ENCODE measurements around the gene MAN2B2. TPM values are rescaled to one million over a fixed set of nuclear protein-coding genes. Genes with fewer than 3 reads are reported as not detected.

Gene MAN2B2
- total RNA-seq, 4 donors from 2014 or later, result 21.2 to 33.3 (median 27.2) TPM

DNA sequence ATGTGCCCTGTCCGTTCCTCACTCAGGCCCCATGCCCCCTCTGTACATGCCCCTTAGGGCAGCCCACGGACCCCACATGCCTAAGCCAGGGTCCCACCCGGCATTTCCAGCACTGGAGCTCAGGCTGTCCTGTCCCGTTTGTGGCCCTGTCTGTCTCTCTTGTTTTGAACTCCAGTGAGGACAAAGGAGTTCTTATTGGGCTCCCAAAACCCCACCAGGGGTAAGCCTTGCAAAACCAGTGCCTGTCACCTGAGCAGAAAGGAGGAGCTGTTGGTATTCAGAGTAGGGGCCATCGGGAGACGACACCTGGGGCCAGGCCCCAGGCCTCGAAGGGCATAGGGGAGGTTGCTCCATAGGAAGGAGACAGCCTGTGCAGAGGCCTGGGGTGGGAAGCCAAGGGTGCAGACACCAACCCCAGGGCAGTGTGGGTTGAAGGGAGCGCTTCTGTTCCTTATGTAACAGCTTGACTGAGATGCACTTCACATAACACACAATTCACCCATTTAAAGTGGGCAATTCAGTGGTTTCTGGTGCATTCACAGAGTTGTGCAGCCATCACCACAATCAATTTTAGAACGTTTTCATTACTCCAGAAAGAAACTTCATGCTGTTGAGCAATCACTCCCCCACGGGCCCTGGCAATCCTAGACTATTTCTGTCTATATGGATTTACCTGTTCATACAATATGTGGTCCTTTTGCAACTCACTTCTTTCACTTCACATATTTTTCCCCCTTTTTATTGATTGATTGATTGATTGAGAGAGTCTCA lies 31.7 kb downstream of the MAN2B2 start:
- ATAC-seq (ENCODE audit: low FRiP score) (no peak), DNase-seq (ENCODE audit: low spot score) (no peak)

GRCh38 chr4:6607368-6608055 lies 32.5 kb downstream of the MAN2B2 start:
- ATAC-seq (ENCODE audit: low FRiP score) (no peak), DNase-seq (ENCODE audit: low spot score) (no peak)
- TF ChIP-seq CTCF (IDR thresholded peaks at IDR 0.05), result no peak

More for the DNA sequence above, 31.7 kb downstream of the MAN2B2 start:
- no peak for TF ChIP-seq CTCF (IDR thresholded peaks at IDR 0.05)

DNA sequence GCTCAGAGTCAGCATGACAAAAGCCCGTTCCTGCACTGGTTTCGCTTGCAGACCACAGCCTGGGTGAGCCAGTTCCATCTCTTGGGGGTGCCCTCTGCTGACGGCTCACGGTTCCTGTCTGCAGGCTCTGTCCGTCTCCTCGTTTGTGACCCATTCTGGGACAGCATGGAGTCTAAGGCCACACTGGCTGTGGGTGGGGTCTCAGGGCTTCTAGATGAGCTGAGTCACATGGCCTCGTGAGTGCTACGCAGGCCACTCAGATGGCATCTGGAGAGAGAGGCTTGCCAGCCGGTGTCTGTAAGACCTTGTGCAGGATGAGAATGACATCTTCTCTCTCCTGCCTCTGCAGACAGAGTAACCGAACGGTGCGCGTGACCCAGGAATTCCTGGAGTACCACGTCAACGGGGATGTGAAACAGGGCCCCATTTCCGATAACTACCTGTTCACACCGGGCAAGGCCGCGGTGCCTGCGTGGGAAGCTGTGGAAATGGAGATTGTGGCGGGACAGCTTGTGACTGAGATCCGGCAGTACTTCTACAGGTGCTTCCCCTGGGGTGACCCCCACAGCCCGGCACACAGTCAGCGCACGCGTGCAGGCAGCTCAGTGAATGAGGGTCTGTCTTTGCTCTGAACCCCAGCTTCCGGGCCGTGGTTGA lies 33.9 kb downstream of the MAN2B2 start:
- no peak for TF ChIP-seq CTCF (IDR thresholded peaks at IDR 0.05)
- DNase-seq (ENCODE audit: low spot score), result no peak

DNA sequence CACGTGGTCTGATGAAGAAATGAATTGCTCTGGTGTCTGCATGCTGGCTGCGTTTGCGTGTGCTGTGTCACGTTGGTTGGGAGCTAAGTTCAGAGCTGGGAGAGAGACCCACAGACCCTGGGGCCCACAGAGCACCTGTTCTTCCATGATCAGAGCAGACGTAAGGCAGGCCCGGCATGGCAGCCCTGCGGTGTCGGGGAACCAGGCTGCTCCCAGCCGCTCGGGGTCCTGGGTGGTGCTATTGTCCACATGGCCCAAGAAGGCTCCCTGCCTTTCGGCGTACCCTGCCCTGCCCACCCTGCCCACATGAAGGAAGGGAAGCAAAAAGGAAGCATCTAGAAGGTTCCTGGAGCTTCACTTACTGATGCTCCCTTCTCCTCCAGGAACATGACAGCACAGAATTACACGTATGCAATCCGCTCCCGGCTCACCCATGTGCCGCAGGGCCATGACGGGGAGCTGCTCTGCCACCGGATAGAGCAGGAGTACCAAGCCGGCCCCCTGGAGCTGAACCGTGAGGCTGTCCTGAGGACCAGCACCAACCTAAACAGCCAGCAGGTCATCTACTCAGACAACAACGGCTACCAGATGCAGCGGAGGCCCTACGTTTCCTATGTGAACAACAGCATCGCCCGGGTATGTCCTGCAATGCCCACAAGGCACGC lies 34.6 kb downstream of the MAN2B2 start:
- ATAC-seq (ENCODE audit: low FRiP score), result no peak
- TF ChIP-seq CTCF (IDR thresholded peaks at IDR 0.05), result no peak
- DNase-seq (ENCODE audit: low spot score), result no peak

More for the DNA sequence above, 33.9 kb downstream of the MAN2B2 start:
- ATAC-seq (ENCODE audit: low FRiP score), result no peak

DNA sequence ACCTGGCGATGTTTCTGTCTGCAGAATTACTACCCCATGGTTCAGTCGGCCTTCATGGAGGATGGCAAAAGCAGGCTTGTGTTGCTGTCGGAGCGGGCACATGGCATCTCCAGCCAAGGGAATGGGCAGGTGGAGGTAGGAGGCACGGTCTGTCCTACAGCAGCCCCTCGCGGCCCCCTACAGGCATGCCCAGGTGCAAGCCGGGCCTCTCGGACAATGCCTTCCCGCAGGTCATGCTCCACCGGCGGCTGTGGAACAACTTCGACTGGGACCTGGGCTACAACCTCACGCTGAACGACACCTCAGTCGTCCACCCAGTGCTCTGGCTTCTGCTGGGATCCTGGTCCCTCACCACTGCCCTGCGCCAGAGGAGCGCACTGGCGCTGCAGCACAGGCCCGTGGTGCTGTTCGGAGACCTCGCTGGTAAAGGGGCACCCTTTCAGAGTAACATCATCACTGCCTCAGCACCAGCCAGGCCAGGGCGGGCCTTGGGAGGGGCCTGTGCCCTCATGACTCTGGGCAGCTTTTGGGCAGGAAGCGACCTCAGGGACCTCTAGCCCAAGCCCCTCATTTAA lies 36.0 kb downstream of the MAN2B2 start:
- DNase-seq (ENCODE audit: low spot score), result no peak
- no peak for TF ChIP-seq CTCF (IDR thresholded peaks at IDR 0.05)
- no peak for ATAC-seq (ENCODE audit: low FRiP score)

GRCh38 chr4:6612961-6613675 lies 38.1 kb downstream of the MAN2B2 start:
- no peak for TF ChIP-seq CTCF (IDR thresholded peaks at IDR 0.05)
- no peak for DNase-seq (ENCODE audit: low spot score)
- ATAC-seq (ENCODE audit: low FRiP score), result no peak
